T-cell (primary cell): ENCODE results near the gene SINHCAF. TPM values are rescaled to one million over a fixed set of nuclear protein-coding genes. Genes with fewer than 3 reads are reported as not detected.

ENCODE experiments used
- ATAC-seq, 4 experiments: fragments of 200-7000 bp in 3 of 4; fragments of 150-1000 bp in 1 of 4; cut with Tn5 transposase; replicated peaks in 1 of 4; 1 replicate in 3 of 4; 2 replicates in 1 of 4; pipeline ENCODE4 v1.10.0; 2021; ENCODE audit warnings: moderate library complexity in 3 of 4, mild to moderate bottlenecking in 2 of 4, moderate number of reproducible peaks in 1 of 4
- CTCF ChIA-PET, 2 donors: fragments of 300-600 bp; sonication (Branson Sonifier 250); formaldehyde crosslinking; loops; one replicate each; lab custom pipeline; 2022; ENCODE audit warnings: antibody characterized with exemption in 2 of 2; lab: Charles Lee
- POLR2A ChIA-PET, 2 donors: fragments of 300-600 bp; sonication (Branson Sonifier 250); formaldehyde crosslinking; loops; one replicate each; lab custom pipeline; 2022; ENCODE audit warnings: antibody characterized with exemption in 2 of 2; lab: Charles Lee
- DNase-seq, 35 experiments: peaks; one replicate each; pipeline versions ENCODE4 v3.0.0 to v3.0.0-alpha.2; 2013 to 2023
- H3K27ac ChIP-seq: one replicate; pipeline ENCODE4 v1.5.1; 2013; ENCODE audit warnings: low read length
- H3K27me3 ChIP-seq, 2 experiments: replicated peaks in 1 of 2; 1 replicate in 1 of 2; 2 replicates in 1 of 2; pipeline versions ENCODE4 v1.6.1 to v1.7.0; 2013; ENCODE audit warnings: low read length in 1 of 2, mixed read lengths in 1 of 2; ENCODE audit not compliant: control insufficient read depth in 2 of 2, insufficient read depth in 2 of 2; ENCODE audit errors: extremely low read depth in 1 of 2
- H3K36me3 ChIP-seq, 2 donors: 1 replicate in 1 of 2; 2 replicates in 1 of 2; pipeline versions ENCODE4 v1.6.1 to v1.7.0; 2013; ENCODE audit warnings: low read length in 1 of 2; ENCODE audit not compliant: control insufficient read depth in 2 of 2, insufficient read depth in 1 of 2; ENCODE audit errors: extremely low read depth in 1 of 2
- H3K4me1 ChIP-seq, 2 experiments: 1 replicate in 1 of 2; 2 replicates in 1 of 2; pipeline versions ENCODE4 v1.6.1 to v1.7.0; 2013; ENCODE audit warnings: low read length in 2 of 2, mixed read lengths in 1 of 2; ENCODE audit not compliant: insufficient read depth in 2 of 2, control insufficient read depth in 1 of 2; ENCODE audit errors: extremely low read depth in 1 of 2
- H3K4me3 ChIP-seq, 2 donors: 1 replicate in 1 of 2; 2 replicates in 1 of 2; pipeline versions ENCODE4 v1.5.1 to v1.7.0; 2013; ENCODE audit warnings: mild to moderate bottlenecking in 2 of 2, low read length in 1 of 2, moderate library complexity in 1 of 2; ENCODE audit not compliant: control insufficient read depth in 1 of 2; ENCODE audit errors: extremely low read depth in 1 of 2
- H3K9me3 ChIP-seq: 2 replicates; pipeline ENCODE4 v1.7.0; 2013
- H3K27ac Mint-ChIP-seq, 2 donors: one replicate each; pipeline ENCODE4 v1.8.0; 2020 to 2021; ENCODE audit warnings: mild to moderate bottlenecking in 2 of 2, mixed read lengths in 2 of 2
- H3K27me3 Mint-ChIP-seq, 2 donors: one replicate each; pipeline ENCODE4 v1.8.0; 2021 to 2022; ENCODE audit warnings: mixed read lengths in 2 of 2
- H3K36me3 Mint-ChIP-seq: one replicate; pipeline ENCODE4 v1.8.0; 2021; ENCODE audit warnings: mixed read lengths
- H3K4me1 Mint-ChIP-seq, 3 donors: one replicate each; pipeline ENCODE4 v1.8.0; 2020 to 2022; ENCODE audit warnings: mixed read lengths in 3 of 3, mild to moderate bottlenecking in 1 of 3
- H3K4me3 Mint-ChIP-seq, 3 donors: one replicate each; pipeline ENCODE4 v1.8.0; 2020 to 2022; ENCODE audit warnings: mild to moderate bottlenecking in 3 of 3, mixed read lengths in 3 of 3, moderate library complexity in 3 of 3
- H3K9me3 Mint-ChIP-seq, 3 donors: one replicate each; pipeline ENCODE4 v1.8.0; 2020 to 2022; ENCODE audit warnings: mixed read lengths in 3 of 3
- WGBS: methylation state at CpG from one replicate; pipeline ENCODE4 v1.1.5; 2013; ENCODE audit warnings: missing lambda C conversion rate; ENCODE audit not compliant: insufficient coverage; 5-methylcytosine and 5-hydroxymethylcytosine counted together
- total RNA-seq, 35 experiments: library from RNA in 6 of 35; stranded (reverse) in 6 of 35; fragments of 120-200 nt in 1 of 35; gene quantifications; one replicate each; pipeline versions ENCODE4 v1.2.1 to v1.2.4 and lab custom pipeline; 2013 to 2026

The SINHCAF gene
- total RNA-seq, 5 donors from 2014 or later (not counting 1 experiment from before 2014, with no cell fraction given): 70.3 to 93.2 (median 85.0) TPM

GRCh38 chr12:31315044-31315715 lies 10.8 kb downstream of the SINHCAF start:
- Mint-ChIP-seq H3K9me3 (peaks cover 0 to 3% (median 0%) of the 10 kb centered on the region in 3 donors), H3K27ac (no peak overlapping the region), H3K4me3 (no peak overlapping the region), H3K4me1 (peaks cover 75 to 79% (median 79%) of the 10 kb centered on the region in 3 donors), H3K27me3 (no peaks in the 10 kb centered on the region), H3K36me3 (peaks cover 27% of the 10 kb centered on the region)
- Histone ChIP-seq H3K4me3 (no peak overlapping the region), H3K4me1 (peaks cover 20 to 23% of the 10 kb centered on the region in 2 experiments), H3K27me3 (no peaks in the 10 kb centered on the region), H3K9me3 (peaks cover under 1% of the 10 kb centered on the region), H3K36me3 (peaks cover 0 to 9% of the 10 kb centered on the region in 2 donors), H3K27ac (no peak overlapping the region)
- ChIA-PET CTCF (interaction anchor here in 1 of 2 donors (0.6 kb wide), 1 partner anchor 11 kb away, joined by 6 read pairs; the partner anchor contains the start of gene SINHCAF), POLR2A (interaction anchor here (0.6 to 1.0 kb wide), 3 partner anchors 9 to 745 kb away, joined by 3 read pairs; no protein-coding TSS in a partner anchor)
- ATAC-seq (no peak), DNase-seq (no peak)
- 44% methylated on average over 2 of the region's 3 CpGs for WGBS

- POLR2A ChIA-PET: interaction anchor here (0.6 to 1.0 kb wide), 2 partner anchors 15 to 726 kb away, joined by 3 to 8 read pairs; no protein-coding TSS in a partner anchor
- H3K36me3 Mint-ChIP-seq: peaks cover 37% of the 10 kb centered on the region
- ATAC-seq: no peak
- WGBS: no CpG with 5 or more reads among the region's 1 CpG
- H3K4me1 ChIP-seq: peaks cover 7 to 18% of the 10 kb centered on the region in 2 experiments
- H3K27me3 ChIP-seq: no peaks in the 10 kb centered on the region
- no peak for DNase-seq
- peaks cover 0 to 10% of the 10 kb centered on the region in 2 donors for H3K36me3 ChIP-seq
- peaks cover 61 to 71% (median 64%) of the 10 kb centered on the region in 3 donors for H3K4me1 Mint-ChIP-seq
- H3K4me3 ChIP-seq: no peak overlapping the region
- H3K4me3 Mint-ChIP-seq: no peak overlapping the region
- H3K27ac ChIP-seq: no peak overlapping the region
- no peaks in the 10 kb centered on the region for H3K27me3 Mint-ChIP-seq
- CTCF ChIA-PET: no interaction called here
- H3K9me3 ChIP-seq: peaks cover 2% of the 10 kb centered on the region
- H3K9me3 Mint-ChIP-seq: peaks cover 0 to 3% (median 0%) of the 10 kb centered on the region in 3 donors
- no peak overlapping the region for H3K27ac Mint-ChIP-seq
Measured at GRCh38 chr12:31312431-31312830, 13.5 kb downstream of the SINHCAF start.

GRCh38 chr12:31311634-31312258 lies 14.2 kb downstream of the SINHCAF start:
- no peak for ATAC-seq
- no peak overlapping the region for H3K4me3 Mint-ChIP-seq
- peaks cover 40% of the 10 kb centered on the region for H3K36me3 Mint-ChIP-seq
- no peaks in the 10 kb centered on the region for H3K27me3 Mint-ChIP-seq
- no peak for DNase-seq
- no peak overlapping the region for H3K4me3 ChIP-seq
- peaks cover 7 to 13% of the 10 kb centered on the region in 2 experiments for H3K4me1 ChIP-seq
- H3K27ac ChIP-seq: no peak overlapping the region
- H3K4me1 Mint-ChIP-seq: peaks cover 60 to 68% (median 64%) of the 10 kb centered on the region in 3 donors
- H3K27ac Mint-ChIP-seq: no peak overlapping the region
- WGBS: 100% methylated on average over 1 of the region's 2 CpGs
- H3K27me3 ChIP-seq: no peaks in the 10 kb centered on the region
- peaks cover 0 to 3% (median 0%) of the 10 kb centered on the region in 3 donors for H3K9me3 Mint-ChIP-seq
- peaks cover under 1 to 10% of the 10 kb centered on the region in 2 donors for H3K36me3 ChIP-seq
- POLR2A ChIA-PET: interaction anchor here (0.5 to 0.6 kb wide), 3 partner anchors 9 to 540 kb away, joined by 3 to 10 read pairs (median 3); no protein-coding TSS in a partner anchor
- peaks cover 2% of the 10 kb centered on the region for H3K9me3 ChIP-seq
- CTCF ChIA-PET: no interaction called here

- Mint-ChIP-seq H3K4me3 (no peak overlapping the region), H3K9me3 (peaks cover 0 to 3% (median 0%) of the 10 kb centered on the region in 3 donors), H3K4me1 (peaks cover 64 to 75% (median 65%) of the 10 kb centered on the region in 3 donors), H3K27ac (no peak overlapping the region), H3K27me3 (no peaks in the 10 kb centered on the region), H3K36me3 (peaks cover 48% of the 10 kb centered on the region)
- Histone ChIP-seq H3K4me1 (peaks cover 3 to 7% of the 10 kb centered on the region in 2 experiments), H3K9me3 (peaks cover 2% of the 10 kb centered on the region), H3K4me3 (no peak overlapping the region), H3K36me3 (peaks cover 4 to 10% of the 10 kb centered on the region in 2 donors), H3K27ac (no peak overlapping the region), H3K27me3 (no peaks in the 10 kb centered on the region)
- ATAC-seq (no peak), DNase-seq (no peak)
- POLR2A ChIA-PET: no interaction called here
- CTCF ChIA-PET: no interaction called here
- WGBS: no CpG with 5 or more reads among the region's 2 CpGs
Measured at GRCh38 chr12:31310488-31310887, 15.5 kb downstream of the SINHCAF start.

- DNase-seq (no peak), ATAC-seq (no peak)
- Histone ChIP-seq H3K36me3 (peaks cover 10 to 16% of the 10 kb centered on the region in 2 donors), H3K4me3 (no peak overlapping the region), H3K27ac (no peak overlapping the region), H3K9me3 (peaks cover 2% of the 10 kb centered on the region), H3K4me1 (peaks cover 0 to 3% of the 10 kb centered on the region in 2 experiments), H3K27me3 (no peaks in the 10 kb centered on the region)
- H3K27me3 Mint-ChIP-seq: no peaks in the 10 kb centered on the region
- H3K36me3 Mint-ChIP-seq: peaks cover 54% of the 10 kb centered on the region
- CTCF ChIA-PET: interaction anchor here in 1 of 2 donors (0.7 kb wide), 1 partner anchor 720 kb away, joined by 4 read pairs; no protein-coding TSS in a partner anchor
- H3K4me1 Mint-ChIP-seq: peaks cover 62 to 74% (median 66%) of the 10 kb centered on the region in 3 donors
- WGBS: no CpG with 5 or more reads among the region's 1 CpG
- POLR2A ChIA-PET: no interaction called here
- H3K9me3 Mint-ChIP-seq: peaks cover 0 to 3% (median 0%) of the 10 kb centered on the region in 3 donors
- no peak overlapping the region for H3K27ac Mint-ChIP-seq
- H3K4me3 Mint-ChIP-seq: no peak overlapping the region
Measured at GRCh38 chr12:31309279-31309678, 16.7 kb downstream of the SINHCAF start.

- Histone ChIP-seq H3K36me3 (peaks cover 10 to 28% of the 10 kb centered on the region in 2 donors), H3K27ac (no peak overlapping the region), H3K27me3 (no peaks in the 10 kb centered on the region), H3K4me3 (no peak overlapping the region), H3K9me3 (peaks cover 2% of the 10 kb centered on the region), H3K4me1 (no peaks in the 10 kb centered on the region)
- Mint-ChIP-seq H3K4me1 (peaks cover 65 to 76% (median 67%) of the 10 kb centered on the region in 3 donors), H3K27ac (no peak overlapping the region), H3K36me3 (peaks cover 63% of the 10 kb centered on the region), H3K27me3 (no peaks in the 10 kb centered on the region), H3K4me3 (no peak overlapping the region), H3K9me3 (peaks cover 0 to 3% (median 0%) of the 10 kb centered on the region in 3 donors)
- DNase-seq: no peak
- ChIA-PET CTCF (no interaction called here), POLR2A (no interaction called here)
- 91% methylated on average over 5 of the region's 7 CpGs for WGBS
- no peak for ATAC-seq
Measured at GRCh38 chr12:31308116-31308515, 17.8 kb downstream of the SINHCAF start.
